Transverse colon (tissue), 4 donors: ENCODE measurements around the gene ACO1.

Experiments
- EP300 ChIP-seq: sonication (generic); formaldehyde crosslinking; IDR thresholded peaks from one replicate; pipeline ENCODE4 v1.6.1; 2017; ENCODE audit warnings: antibody characterized with exemption, low read depth
- POLR2A ChIP-seq: fragments of 450-650 bp; IDR thresholded peaks from one replicate; pipeline ENCODE4 v1.6.1; 2016; ENCODE audit warnings: antibody characterized with exemption, mild to moderate bottlenecking, moderate library complexity
- POLR2AphosphoS5 ChIP-seq, 3 donors: sonication (generic); formaldehyde crosslinking; IDR thresholded peaks; one replicate each; pipeline ENCODE4 v1.6.1; 2016; ENCODE audit warnings: antibody characterized with exemption in 3 of 3
- TF ChIP-seq, protein P1 (sequence below), 5 experiments: fragments of 200-600 bp in 3 of 5; fragments of 450-650 bp in 2 of 5; sonication (generic) in 3 of 5; IDR thresholded peaks; 1 replicate in 2 of 5; 2 replicates in 3 of 5; pipeline ENCODE4 v1.5.1; 2016 to 2017; ENCODE audit warnings: antibody characterized with exemption in 5 of 5, inconsistent platforms in 3 of 5, mild to moderate bottlenecking in 2 of 5, moderate library complexity in 1 of 5

DNA sequence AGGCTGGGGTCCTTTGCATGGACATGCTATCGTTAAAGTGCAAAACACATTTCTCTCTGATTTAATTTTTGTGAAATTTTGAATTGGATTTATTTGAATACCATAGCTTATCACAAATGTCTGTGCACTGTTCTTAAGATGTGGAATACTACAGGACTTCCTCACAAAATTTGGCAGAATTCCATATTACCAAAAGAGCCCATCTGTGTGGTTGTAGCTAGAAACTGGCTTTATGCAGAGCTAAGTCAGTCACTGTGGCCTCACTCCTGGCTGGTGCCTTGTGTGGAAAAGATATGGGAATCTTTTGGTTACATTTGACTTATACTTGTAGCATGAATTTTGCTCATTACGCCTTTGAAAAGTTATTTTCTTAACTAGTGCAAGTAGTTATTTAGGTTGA is 35.5 kb downstream of the ACO1 start:
- TF ChIP-seq POLR2A (no peak), EP300 (no peak), POLR2AphosphoS5 (IDR thresholded peaks at IDR 0.05) (no peak)
- TF ChIP-seq, protein P1, sequence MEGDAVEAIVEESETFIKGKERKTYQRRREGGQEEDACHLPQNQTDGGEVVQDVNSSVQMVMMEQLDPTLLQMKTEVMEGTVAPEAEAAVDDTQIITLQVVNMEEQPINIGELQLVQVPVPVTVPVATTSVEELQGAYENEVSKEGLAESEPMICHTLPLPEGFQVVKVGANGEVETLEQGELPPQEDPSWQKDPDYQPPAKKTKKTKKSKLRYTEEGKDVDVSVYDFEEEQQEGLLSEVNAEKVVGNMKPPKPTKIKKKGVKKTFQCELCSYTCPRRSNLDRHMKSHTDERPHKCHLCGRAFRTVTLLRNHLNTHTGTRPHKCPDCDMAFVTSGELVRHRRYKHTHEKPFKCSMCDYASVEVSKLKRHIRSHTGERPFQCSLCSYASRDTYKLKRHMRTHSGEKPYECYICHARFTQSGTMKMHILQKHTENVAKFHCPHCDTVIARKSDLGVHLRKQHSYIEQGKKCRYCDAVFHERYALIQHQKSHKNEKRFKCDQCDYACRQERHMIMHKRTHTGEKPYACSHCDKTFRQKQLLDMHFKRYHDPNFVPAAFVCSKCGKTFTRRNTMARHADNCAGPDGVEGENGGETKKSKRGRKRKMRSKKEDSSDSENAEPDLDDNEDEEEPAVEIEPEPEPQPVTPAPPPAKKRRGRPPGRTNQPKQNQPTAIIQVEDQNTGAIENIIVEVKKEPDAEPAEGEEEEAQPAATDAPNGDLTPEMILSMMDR (IDR thresholded peaks at IDR 0.05), result no peak
